ENCODE data around the gene MBD3L2. TPM values are rescaled to one million over a fixed set of nuclear protein-coding genes. Genes with fewer than 3 reads are reported as not detected.
"Not testable (repeated sequence)": the region's sequence is repeated elsewhere in the genome, so short reads cannot be mapped to it uniquely, and the experiment has no call there.

Gene MBD3L2
- total RNA-seq, 1 donor from 2014 or later = not detected

DNA sequence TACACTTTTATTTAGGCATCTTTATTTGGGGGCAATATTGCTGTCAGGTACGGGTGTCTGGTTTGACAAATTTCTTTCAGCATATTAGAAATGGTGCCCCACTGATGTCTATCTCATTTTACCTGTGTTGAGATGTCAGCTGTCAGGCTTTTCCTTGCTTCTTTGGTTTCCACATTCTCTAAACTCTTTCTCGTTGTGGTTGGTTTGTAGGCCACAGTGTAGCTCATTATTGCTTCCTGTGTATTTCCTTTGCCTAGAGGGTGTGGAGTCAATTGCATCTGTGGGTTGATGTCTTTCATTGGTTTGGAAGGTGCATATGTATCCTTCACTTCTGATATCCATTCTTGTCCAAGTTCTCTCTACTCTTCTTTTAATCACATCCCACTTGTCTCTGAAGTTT lies 10.9 kb downstream of the MBD3L2 start:
- DNase-seq (ENCODE audit: low read depth) = not testable (repeated sequence)

DNA sequence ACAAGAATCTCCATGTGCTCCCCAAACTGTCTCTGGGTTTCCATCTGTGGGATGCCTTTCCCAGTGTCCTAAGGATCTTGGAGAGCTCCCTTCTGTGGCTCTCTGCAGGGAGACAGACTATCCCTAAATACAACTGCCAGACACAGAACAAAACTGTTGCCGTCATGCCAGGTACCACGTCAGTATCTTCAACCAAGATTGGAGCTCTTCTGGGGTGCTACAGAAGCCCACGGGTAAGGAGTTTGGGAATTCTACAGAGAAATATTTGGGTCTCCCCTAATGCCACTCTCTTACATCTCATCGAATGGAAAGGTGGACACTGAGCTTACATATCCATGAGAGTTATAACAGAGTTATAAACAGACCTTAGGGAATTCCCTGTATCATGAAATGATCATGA lies 14.2 kb downstream of the MBD3L2 start:
- no peak for DNase-seq (ENCODE audit: low read depth)

DNA sequence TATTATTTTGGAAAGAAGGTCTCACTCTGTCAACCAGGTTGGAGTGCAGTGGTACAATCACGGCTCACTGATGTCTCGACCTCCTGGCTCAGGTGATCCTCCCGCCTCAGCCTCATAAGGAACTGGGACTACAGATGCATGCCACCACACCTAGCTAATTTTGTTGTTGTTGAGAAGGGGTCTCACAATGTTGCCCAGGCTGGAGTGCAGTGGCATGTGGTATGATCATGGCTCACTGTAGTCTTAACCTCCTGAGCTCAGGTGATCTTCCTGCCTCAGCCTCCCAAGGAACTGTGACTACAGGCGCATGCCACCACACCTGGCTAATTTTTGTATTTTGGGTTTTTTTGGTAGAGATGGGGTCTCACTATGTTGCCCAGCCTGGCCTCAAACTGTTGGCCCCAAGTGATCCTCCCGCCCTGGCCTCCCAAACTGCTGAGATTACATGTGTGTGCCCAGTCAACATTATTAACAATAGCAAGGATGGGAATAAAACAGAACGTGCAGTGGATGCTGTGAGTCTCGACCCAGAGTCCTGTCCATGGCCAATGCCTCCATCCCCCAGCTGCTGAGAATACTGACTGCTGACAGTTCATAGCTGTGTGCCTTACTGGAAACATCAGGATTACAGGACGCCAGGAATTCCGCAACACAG lies 14.8 kb downstream of the MBD3L2 start:
- DNase-seq (ENCODE audit: low read depth) = no peak

DNA sequence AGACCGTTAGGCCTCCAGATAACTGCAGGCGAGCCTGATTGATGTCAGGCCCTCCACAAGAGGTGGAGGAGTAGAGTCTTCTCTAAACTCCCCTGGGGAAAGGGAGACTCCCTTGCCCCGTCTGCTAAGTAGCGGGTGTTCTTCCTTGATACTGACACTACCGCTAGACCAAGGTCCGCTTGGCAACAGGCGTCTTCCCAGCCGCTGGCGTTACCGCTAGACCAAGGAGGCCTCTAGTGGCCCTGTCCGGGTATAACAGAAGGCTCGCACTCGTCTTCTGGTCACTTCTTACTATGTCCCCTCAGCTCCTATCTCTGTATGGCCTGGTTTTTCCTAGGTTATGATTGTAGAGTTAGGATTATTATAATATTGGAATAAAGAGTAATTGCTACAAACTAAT lies 18.0 kb downstream of the MBD3L2 start:
- DNase-seq (ENCODE audit: low read depth) = not testable (repeated sequence)

DNA sequence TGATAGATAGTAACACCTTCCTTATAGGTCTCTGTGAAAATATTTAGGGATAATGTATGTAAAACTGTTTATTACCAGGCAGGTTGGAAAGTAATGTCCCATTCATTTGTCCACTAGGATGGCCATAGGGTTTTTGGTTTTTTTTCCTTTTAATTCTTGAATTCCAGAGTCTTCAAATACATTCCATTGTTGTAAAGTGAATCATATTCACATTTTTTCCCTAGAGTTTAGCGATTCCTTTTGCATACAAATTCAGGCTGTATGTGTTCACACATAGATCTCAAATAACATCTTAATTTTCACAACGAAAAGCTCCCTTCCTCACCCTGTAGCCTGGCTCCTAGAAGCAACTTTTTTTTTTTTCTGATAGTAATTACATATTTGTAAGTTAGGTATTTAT lies 18.6 kb downstream of the MBD3L2 start:
- DNase-seq (ENCODE audit: low read depth) = no peak

DNA sequence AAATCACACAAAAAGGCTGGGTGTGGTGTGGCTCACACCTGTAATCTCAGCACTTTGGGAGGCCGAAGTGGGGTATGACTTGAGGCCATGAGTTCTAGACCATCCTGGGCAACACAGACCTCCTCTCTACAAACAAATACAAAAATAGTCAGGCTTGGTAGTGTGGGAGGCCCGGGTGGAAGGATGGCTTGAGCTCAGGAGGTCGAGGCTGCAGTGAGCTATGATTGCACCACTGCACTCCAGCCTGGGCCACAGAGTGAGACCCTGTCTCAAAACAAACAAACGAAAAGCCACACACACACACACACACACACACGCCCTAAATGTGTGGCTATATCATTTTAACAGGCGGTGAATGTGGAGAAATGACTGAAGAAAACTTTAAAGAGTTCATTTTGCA lies 19.5 kb downstream of the MBD3L2 start:
- no peak for DNase-seq (ENCODE audit: low read depth)

DNA sequence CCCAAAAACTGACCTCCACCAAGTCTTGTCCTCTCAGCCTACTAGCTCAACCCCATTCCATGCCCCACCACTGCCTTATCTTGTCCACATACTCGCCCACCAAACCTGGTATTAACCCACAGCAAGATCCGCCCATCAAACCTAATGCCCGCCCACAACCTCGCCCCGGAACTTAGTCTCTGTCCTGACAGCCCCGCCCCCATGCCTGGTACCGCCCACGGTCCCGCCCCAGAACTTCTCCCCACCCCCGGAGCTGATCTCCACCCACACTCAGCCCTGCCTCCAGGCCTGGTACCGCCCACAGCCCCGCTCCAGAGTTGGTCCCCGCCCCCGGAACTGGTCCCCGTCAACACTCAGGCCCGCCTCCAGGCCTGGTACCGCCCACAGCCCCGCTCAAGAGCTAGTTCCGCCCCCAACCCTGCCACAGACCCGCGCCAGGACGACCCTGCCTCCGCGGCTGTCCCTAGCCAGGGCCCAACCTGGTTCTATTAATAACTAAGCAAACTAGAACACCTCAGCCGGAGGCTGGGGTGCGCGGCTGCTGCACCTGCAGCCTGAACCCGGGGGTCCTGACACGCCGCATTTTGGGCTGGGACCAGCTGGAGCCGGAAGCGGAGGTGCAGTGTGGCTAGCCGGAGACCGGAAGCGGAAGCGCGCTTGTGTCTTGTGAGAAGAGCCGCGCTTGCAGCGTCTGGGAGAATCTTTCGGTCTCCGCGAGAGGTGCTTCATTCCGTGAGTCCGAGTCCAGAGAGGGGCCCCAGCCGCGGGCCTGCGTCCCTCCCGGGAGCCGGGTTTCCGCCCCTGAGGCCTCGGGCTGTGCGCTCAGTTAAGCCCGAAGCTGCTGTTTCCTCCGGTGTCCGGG lies 20.2 kb downstream of the MBD3L2 start, which contains the start of gene ZNF557:
Gene ZNF557 (plus strand): TSS at position 662 of the 862 bp plus-strand sequence. CDS start 5,372 bp downstream, outside the sequence.
- DNase-seq (ENCODE audit: low read depth) = peak; percentile 86

DNA sequence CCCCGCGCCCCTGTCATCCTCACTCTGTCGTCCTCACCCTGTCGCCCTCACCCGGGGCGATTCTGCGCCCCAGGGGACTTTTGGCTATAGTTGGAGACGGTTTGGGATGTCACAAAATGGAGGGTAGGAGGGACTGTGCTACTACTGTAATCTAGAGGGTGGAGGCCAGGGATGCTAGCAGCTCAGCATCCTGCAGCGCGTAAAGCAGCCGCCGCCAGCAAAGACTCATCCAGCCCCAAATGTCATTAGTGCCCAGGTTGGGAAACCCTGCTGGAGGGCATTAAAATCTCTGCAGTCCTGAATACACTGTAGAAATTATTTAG lies 20.7 kb downstream of the MBD3L2 start:
- no peak for DNase-seq (ENCODE audit: low read depth)

DNA sequence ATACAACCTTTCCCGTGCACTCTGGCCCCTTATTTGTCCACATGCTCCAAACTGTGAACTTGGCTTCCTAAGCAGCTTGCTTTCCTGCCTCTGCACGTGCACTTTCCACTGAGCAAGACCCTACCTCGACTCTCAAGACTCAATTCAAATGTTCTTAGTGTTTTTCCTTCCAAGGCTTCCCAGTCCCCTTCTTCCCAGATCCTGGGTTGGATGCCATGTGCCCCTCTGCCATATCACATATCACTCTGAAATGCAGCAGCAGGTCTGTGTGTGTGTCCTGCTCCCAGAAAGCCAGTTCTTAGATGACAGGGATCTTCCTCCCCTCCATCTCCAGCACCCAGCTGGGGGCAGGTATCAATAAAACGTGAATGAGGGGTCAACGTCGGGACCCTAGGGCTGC lies 23.4 kb downstream of the MBD3L2 start:
- DNase-seq (ENCODE audit: low read depth) = no peak

DNA sequence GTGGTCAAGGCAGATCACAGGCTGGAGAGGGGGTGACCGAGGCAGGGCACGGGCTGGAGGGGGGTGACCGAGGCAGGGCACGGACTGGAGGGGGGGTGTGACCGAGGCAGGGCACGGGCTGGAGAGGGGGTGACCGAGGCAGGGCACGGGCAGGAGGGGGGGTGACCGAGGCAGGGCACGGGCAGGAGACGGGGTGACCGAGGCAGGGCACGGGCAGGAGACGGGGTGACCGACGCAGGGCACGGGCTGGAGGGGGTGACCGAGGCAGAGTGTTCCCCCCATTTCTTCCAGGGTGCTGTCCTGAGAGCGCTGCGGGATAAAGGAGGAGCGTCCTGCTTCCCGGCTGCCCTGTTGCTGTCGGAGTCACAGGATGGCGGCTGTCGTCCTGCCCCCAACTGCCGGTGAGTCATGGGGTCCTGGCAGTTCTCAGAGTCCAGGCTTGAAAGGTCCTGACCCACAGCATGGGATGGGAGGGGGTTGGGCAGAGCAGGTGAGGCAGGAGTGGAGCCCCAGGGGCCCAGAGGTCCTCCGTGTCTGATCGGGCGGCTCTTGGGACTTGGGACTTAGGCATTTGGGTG lies 25.7 kb downstream of the MBD3L2 start:
- DNase-seq (ENCODE audit: low read depth) = no peak

DNA sequence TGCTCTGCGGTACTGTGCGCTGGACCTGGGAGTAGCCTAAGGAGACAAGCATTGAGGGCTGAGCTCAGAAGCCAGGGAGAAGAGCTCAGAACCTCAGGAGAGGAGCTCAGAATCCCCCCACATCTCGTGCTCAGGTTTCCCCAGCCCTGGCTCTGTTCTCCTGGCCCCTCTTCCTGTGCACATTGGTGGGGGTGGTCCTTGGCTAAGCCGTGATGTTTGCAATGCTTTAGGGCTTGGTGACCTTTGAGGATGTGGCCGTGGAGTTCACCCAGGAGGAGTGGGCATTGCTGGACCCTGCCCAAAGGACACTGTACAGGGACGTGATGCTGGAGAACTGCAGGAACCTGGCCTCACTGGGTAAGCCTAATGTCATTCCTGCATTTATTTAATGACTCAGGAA lies 27.0 kb downstream of the MBD3L2 start:
- DNase-seq (ENCODE audit: low read depth) = no peak

DNA sequence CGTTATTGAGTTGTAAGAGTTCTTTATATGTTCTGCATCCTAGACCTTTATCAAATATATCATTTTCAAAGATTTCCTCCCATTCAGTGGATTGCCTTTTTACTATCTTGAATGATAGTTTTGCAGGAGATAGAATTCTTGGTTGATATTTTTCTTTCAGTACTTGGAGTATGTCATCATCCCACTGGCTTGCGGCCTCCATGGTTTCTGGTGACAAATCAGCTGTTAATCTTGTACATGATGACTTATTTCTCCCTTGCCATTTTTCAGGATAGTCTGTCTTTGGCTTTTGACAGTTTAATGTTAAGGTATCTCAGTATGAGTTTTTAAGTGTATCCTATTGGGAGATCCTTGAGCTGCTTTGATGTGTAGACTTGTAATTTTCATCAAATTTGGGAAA lies 28.9 kb downstream of the MBD3L2 start:
- no peak for DNase-seq (ENCODE audit: low read depth)

DNA sequence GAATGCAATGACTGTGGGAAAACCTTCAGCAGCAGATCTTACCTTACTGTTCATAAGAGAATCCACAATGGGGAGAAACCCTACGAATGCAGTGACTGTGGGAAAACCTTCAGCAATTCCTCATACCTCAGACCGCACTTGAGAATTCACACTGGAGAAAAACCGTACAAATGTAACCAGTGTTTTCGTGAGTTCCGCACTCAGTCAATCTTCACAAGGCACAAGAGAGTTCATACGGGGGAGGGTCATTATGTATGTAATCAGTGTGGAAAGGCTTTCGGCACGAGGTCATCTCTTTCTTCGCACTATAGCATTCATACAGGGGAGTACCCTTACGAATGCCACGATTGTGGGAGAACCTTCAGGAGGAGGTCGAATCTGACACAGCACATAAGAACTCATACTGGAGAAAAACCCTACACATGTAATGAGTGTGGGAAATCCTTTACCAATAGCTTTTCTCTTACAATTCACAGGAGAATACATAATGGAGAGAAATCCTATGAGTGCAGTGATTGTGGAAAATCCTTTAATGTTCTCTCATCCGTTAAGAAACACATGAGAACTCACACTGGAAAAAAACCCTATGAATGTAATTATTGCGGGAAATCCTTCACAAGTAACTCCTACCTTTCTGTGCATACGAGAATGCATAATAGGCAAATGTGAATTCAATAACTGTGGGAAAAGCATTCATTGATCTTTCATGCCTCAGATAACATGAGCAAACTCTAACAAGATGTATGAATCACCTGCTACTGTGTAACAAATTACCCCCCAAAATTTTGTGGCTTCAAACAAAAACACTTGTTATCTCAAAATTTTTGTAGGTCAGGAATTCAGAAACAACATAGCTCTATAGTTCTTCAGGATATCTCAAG lies 34.2 kb downstream of the MBD3L2 start:
- peak; percentile 33 for DNase-seq (ENCODE audit: low read depth)

DNA sequence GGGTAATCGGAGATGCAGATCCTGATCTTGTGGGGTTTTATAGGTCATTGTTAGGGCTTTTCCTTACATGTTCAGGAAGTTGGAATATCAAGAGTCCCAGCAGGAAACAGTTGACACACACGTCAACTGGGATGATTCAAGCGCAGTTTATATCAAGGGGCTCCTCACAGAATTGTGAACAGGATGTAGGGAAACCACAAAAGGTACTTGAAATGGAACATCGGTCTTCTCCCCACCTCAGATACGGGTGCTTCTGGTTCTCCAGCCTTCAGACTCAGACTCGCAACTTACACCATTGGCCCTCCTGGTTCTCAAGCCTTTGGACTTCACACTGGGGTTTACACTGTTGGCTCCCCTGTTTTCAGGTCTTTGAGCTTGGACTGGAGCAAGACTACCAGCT lies 39.9 kb downstream of the MBD3L2 start:
- DNase-seq (ENCODE audit: low read depth) = no peak

DNA sequence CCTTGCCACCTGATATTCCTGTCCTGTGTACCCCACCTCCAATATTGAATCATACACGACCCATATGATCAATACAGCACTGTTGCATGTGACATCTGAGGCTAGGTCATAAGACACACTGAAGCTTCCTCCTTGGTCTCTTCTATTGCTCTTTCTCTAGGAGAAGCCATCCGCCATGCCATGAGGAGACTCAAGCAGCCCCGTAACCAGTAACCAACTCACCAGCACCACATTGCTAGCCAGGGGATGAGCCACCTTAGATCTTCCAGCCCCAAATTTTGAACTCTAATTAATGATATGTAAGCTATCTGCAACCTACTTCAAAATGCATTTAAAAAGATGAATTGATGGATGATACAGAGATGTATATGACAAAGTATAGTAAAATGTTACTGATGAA lies 49.0 kb downstream of the MBD3L2 start:
- DNase-seq (ENCODE audit: low read depth) = no peak

DNA sequence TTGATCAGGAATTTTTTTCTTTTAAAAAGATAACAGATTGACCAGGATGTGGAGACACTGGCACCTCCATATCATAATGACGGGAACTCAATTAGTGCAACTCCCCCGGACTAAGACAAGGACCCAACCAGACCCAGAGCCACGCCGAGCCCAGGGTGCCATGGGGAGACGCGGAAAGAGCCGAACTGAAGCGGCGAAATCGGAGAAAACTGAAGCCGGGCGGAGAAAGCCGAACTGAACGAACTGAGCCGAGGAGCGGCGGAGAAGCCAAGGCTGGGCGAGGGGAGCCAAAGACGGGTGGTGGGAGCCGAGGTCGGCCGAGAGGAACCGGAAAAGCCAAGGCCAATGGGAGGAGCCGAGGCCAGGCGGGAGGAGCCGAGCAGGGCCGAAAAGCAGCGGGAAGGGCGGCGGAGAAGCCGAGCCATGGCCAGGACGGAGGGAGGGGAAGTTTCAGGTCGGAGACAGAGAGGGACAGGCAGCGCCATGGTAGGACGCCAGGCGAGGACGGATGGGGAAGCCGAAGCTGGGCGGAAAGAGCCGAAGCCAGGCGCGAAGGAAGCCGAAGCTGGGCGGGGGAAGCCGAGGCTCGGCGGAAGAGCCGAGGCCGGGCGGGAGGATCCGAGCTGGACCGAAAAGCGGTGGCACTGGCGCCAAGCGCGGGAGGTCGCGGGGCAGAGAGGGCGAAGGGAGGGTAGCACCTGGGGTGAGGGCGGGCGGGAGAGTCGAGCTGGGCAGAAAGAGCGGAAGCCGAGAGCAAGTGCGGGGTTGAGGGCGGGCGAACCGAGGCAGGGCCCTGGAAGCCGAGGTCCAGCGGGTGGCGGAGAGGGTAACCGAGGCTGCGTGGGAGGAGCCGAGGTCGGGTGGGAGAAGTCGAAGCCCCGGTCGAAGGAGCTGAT lies 49.8 kb downstream of the MBD3L2 start:
- DNase-seq (ENCODE audit: low read depth) = peak; percentile 81

DNA sequence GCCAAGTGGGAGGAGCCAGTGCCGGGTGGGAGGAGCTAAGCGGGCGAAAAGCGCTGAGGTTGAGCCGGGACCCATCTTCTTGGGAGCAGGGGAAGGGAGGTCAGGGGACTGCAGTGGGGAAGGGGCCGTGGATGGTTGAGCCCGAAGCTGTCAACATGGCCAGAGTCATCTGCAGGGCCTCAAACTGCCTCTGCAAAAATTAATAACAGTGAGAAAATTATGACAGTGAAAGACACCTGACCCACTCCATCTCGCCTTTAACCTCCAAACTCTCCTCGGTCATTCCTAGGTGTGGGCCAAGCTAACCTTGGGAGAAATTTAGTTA lies 50.4 kb downstream of the MBD3L2 start:
- DNase-seq (ENCODE audit: low read depth) = no peak
